Activated CD8-positive, alpha-beta memory T cell treated with anti-CD3 and anti-CD28 coated beads for 36 hours (primary cell): ENCODE measurements around the gene GBA2. TPM values are rescaled to one million over a fixed set of nuclear protein-coding genes. Genes with fewer than 3 reads are reported as not detected.

Source experiments
- CTCF ChIA-PET: fragments of 350-600 bp; sonication (Branson Sonifier 250); formaldehyde crosslinking; loops from one replicate; lab custom pipeline; 2021; ENCODE audit warnings: antibody characterized with exemption; lab: Charles Lee
- POLR2A ChIA-PET: fragments of 350-600 bp; sonication (Branson Sonifier 250); formaldehyde crosslinking; loops from one replicate; lab custom pipeline; 2021; ENCODE audit warnings: antibody characterized with exemption; lab: Charles Lee
- total RNA-seq, 2 experiments: library from RNA; stranded (reverse); gene quantifications; one replicate each; pipeline ENCODE4 v1.2.3, GENCODE V29; 2021

The GBA2 gene
- total RNA-seq, 2 experiments from 2014 or later, result 38.7 to 40.1 TPM

GRCh38 chr9:35771534-35771933, 22.5 kb upstream of the GBA2 start:
- POLR2A ChIA-PET, result no interaction called here

DNA sequence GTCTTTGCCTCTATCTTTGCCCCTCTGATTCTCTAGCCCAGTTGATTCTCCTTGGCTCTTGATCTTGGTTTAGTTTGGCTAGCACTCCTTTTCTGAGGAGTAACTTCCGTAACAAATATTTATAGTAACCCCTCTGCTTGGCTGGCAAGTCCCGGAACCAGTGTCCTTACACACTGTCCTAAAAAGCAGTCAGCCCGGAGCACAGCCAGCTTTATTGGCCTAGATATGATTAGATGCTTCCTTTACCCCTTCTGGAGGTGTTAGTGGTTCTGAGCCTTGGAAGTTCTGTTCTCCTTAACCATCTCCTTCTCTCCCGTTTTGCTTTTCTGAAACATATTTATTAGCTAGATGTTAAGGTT, 22.0 kb upstream of the GBA2 start:
- ChIA-PET CTCF (interaction anchor here (0.5 to 1.2 kb wide), 2 partner anchors 19 to 117 kb away, joined by 3 to 5 read pairs; no protein-coding TSS in a partner anchor), POLR2A (no interaction called here)

More at GRCh38 chr9:35771534-35771933, 22.5 kb upstream of the GBA2 start:
- CTCF ChIA-PET, result interaction anchor here (0.5 to 1.8 kb wide), 3 partner anchors 17 to 116 kb away, joined by 3 to 5 read pairs (median 5); no protein-coding TSS in a partner anchor

DNA sequence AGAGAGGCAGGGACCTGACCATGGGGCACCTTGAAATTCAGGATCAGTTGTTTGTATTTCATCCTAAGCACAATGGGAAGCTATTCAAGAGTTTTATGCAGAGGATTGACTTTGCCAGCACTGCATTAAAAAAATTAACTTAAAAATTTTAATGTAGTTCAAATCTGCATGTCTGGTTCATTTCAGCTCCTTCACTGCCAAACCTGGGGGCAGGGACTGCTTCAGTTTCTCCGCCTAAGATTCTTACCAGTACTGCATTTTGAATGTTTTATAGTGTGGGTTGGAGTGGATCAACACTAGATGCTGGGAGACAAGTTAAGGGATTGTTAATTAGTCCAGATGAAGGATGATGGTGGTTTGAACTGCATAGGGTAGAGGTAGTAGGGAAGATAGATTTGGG, 20.7 kb upstream of the GBA2 start:
- CTCF ChIA-PET, result interaction anchor here (1.7 kb wide), 1 partner anchor 20 kb away, joined by 6 read pairs; no protein-coding TSS in a partner anchor
- POLR2A ChIA-PET, result no interaction called here

DNA sequence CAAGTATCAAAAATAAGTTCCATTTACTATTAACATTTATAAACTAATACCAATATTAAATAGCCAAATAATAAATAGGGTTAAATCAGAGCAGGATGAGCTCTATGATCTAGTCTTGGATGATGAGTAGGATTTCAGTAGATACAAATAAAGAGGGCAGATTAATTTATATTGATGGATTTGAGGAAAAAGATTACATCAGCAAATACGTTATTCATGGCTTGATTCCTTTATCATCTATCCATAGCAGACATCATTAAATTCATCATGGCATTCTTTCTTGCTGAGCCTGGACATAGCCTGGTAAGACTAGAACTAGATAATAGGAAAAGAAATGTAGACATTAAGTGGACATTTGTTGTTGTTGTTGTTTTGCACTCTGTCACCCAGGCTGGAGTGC, 18.4 kb upstream of the GBA2 start:
- ChIA-PET CTCF (interaction anchor here (0.7 kb wide), 1 partner anchor 158 kb away, joined by 3 read pairs; no protein-coding TSS in a partner anchor), POLR2A (interaction anchor here (0.7 kb wide), 1 partner anchor 46 kb away, joined by 3 read pairs; no protein-coding TSS in a partner anchor)

DNA sequence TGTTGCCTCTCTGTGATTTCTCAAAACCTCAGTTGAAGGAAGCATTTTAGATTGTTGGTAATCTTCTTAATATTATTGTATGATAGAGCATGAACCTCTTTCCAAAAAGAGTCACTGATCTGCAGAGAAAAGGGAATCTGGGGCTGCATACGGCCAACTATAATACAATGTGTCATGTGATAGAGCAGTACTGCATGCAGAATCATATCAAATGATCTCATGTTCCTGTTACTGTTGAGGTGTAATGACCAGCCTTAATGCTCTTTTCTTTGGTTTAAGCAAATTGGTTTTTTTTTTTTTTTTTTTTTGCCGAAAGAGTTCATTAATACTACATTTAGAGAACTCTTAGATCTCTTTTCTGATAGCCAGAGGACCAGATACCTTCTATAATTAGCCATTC, 18.0 kb upstream of the GBA2 start:
- POLR2A ChIA-PET, result no interaction called here

DNA sequence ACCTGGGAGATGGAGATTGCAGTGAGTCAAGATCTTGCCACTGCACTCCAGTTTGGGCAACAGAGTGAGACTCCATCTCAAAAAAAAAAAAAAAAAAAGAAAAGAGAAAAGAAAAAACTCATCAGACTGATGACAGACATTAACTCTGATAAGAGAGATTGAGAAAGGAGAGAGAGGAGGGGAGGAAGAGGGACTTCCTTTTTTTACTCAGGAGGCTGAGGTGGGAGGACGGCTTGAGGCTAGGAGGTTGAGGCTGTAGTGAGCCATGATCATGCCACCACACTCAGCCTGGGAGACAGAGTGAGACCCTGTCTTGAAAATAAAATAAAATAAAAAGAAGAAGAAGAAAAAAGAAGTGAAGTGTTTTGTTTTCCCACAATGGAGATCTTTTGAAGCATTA, 14.8 kb upstream of the GBA2 start:
- ChIA-PET CTCF (interaction anchor here (1.4 kb wide), 1 partner anchor 27 kb away, joined by 4 read pairs; no protein-coding TSS in a partner anchor), POLR2A (no interaction called here)

More for the DNA sequence above, 18.0 kb upstream of the GBA2 start:
- CTCF ChIA-PET, result interaction anchor here (0.7 kb wide), 1 partner anchor 158 kb away, joined by 3 read pairs; no protein-coding TSS in a partner anchor

DNA sequence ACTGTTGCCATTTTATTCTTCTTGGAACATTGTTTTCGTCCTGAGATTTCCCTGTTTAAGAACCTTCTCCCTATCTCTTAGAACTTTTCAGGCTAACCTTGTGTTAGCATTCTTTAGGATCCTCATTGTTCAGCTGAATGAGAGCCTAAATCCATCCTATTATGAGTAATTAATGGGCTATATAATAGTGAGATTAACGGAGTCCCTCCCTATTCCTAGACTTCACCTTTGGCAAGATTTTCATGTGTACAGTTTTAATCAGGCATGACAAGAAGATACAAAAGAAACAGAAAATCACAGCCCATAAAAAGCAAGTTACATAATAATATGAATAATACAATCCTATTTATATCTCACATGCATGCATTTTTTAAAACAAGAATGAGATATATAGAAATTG, 14.2 kb upstream of the GBA2 start:
- CTCF ChIA-PET, result no interaction called here
- POLR2A ChIA-PET, result no interaction called here

- CTCF ChIA-PET, result interaction anchor here (1.5 kb wide), 2 partner anchors 12 to 121 kb away, joined by 3 to 4 read pairs; no protein-coding TSS in a partner anchor
These were observed 11.6 kb upstream of the GBA2 start for GRCh38 chr9:35760651-35761050.

GRCh38 chr9:35759795-35760194, 10.8 kb upstream of the GBA2 start:
- ChIA-PET POLR2A (interaction anchor here (0.6 kb wide), 2 partner anchors 25 to 37 kb away, joined by 3 to 4 read pairs; no protein-coding TSS in a partner anchor), CTCF (interaction anchor here (0.8 kb wide), 1 partner anchor 31 kb away, joined by 3 read pairs; no protein-coding TSS in a partner anchor)

More at GRCh38 chr9:35760651-35761050, 11.6 kb upstream of the GBA2 start:
- POLR2A ChIA-PET, result no interaction called here

DNA sequence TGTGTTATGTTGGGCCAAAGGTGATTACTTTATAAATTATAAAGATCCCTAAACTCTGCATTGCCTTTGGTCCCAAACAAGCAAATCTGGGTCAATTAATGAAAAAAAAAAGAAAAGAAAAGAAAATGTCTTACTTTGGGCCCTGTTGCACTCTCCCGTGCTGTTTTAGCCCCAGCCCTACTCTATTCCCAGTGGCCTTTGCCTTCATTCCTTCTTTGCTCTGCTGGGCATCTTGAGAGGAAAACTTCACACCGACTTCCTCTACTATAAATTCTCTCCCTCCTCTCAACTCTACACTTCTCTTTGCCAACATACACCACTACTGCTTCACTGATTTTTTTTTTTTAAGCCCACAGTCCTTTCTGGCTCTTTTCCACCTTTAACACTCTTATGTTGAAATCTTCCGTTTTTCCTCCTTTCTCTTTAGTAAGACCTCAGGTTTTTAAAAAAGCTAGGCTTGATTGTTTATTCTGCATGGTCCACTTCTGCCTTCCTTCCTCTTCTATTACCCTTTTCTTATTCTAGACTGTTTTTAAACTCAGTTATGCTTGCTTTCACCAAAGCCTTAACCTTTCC, 9.5 kb upstream of the GBA2 start:
- ChIA-PET POLR2A (no interaction called here), CTCF (interaction anchor here (1.1 kb wide), 1 partner anchor 32 kb away, joined by 3 read pairs; no protein-coding TSS in a partner anchor)

- ChIA-PET POLR2A (no interaction called here), CTCF (interaction anchor here (1.1 kb wide), 1 partner anchor 32 kb away, joined by 3 read pairs; no protein-coding TSS in a partner anchor)
These were observed 8.9 kb upstream of the GBA2 start for GRCh38 chr9:35757892-35758275.

- POLR2A ChIA-PET, result no interaction called here
- CTCF ChIA-PET, result interaction anchor here (0.6 to 2.0 kb wide), 13 partner anchors 9 to 147 kb away, joined by 3 to 12 read pairs (median 4); partner anchors contain the start of genes CREB3, GBA2, RGP1 and SPAG8
These were observed 8.3 kb upstream of the GBA2 start for GRCh38 chr9:35757226-35757891.

DNA sequence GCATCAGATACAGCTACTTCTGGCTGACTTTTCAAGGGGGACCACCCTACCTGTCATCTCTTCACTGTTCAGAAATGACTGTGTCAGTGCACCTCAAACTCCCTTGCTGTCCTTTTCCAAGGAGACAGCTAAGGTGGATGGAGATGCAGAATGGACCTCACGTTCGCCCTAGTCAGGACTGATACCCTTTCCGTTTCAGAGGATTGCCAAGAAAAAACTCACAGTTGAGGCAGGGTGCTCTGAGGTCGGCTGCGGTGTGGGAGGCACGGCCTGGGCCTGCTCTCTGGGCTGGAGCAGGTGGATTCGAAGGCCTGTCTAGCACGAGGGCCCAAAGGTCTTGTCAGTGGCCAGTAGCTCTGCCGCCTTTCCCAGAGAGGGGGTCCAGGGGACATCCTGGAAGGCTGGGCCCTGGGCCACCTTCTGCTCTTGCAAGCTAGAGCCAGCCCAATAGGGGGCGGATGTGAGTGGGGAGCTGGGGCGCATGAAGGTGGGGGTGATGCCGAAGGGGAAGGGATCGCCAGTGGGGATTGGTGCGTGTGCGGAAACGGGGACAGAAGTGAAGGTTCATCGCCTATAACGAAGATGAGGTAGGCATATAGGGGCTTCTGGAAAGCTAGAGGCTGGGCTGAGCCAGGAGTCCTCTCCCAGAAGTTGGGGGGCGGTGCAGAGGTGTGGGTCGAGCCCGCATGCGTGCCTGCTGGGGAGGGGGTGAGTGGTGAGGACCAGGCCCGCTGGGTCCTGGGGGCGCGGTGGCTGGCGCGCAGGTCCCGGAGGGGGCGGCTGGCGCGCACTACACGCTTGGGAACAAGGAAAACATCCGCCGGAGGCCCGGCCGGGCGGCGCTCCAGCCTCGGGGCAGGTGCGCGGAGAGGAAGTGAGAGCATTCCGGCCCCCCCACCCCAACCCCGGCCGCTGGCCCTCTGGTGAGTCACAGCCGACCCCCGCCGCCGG, 7.5 kb upstream of the GBA2 start:
- ChIA-PET POLR2A (no interaction called here), CTCF (interaction anchor here (0.6 to 2.0 kb wide), 16 partner anchors 8 to 146 kb away, joined by 3 to 12 read pairs (median 4); partner anchors contain the start of genes CREB3, GBA2, RGP1 and SPAG8)

- POLR2A ChIA-PET, result no interaction called here
These were observed 6.0 kb upstream of the GBA2 start for GRCh38 chr9:35755071-35755470.

GRCh38 chr9:35754264-35754663, 5.2 kb upstream of the GBA2 start, which contains the start of gene MSMP:
TSS of gene MSMP (minus strand) at chr9:35754276. CDS start at chr9:35754129, 147 bp downstream.
- ChIA-PET CTCF (interaction anchor here (1.5 kb wide), 1 partner anchor 19 kb away, joined by 5 read pairs; no protein-coding TSS in a partner anchor), POLR2A (interaction anchor here (0.6 kb wide), 1 partner anchor 19 kb away, joined by 3 read pairs; no protein-coding TSS in a partner anchor)

More at GRCh38 chr9:35755071-35755470, 6.0 kb upstream of the GBA2 start:
- CTCF ChIA-PET, result interaction anchor here (1.6 kb wide), 1 partner anchor 35 kb away, joined by 3 read pairs; no protein-coding TSS in a partner anchor

DNA sequence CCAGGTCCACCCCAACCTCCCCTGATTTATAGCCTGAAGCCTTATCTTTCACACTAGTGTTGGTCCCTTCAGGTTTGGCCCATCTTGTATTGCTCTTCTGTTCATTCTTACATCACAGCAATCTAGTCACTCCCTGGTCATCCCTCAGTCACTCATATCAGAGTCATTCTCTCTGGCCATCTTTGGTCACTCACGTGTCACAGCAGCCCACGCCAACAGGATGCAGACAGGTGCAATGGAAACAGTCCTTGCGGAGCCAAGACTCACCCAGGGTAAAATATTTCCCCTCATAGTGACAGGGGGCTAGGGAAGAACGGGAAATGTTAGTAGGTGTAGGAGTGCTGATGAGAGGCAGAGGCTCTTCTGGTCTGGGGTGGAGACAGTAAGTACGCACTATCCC, 4.4 kb upstream of the GBA2 start:
- POLR2A ChIA-PET, result interaction anchor here (0.6 kb wide), 1 partner anchor 283 kb away, joined by 4 read pairs; the partner anchor contains the start of gene RECK
- CTCF ChIA-PET, result interaction anchor here (1.5 kb wide), 1 partner anchor 19 kb away, joined by 5 read pairs; no protein-coding TSS in a partner anchor

GRCh38 chr9:35750256-35750531, 1.2 kb upstream of the GBA2 start:
- ChIA-PET CTCF (interaction anchor here (0.6 to 1.8 kb wide), 3 partner anchors 21 to 54 kb away, joined by 3 to 5 read pairs (median 3); no protein-coding TSS in a partner anchor), POLR2A (interaction anchor here (1.6 to 3.0 kb wide), 2 partner anchors 18 to 92 kb away, joined by 5 to 27 read pairs; partner anchors contain the start of genes CCDC107, CREB3, RMRP and TLN1)
